ENCODE results near the gene KCTD15.
"Not testable (repeated sequence)": the region's sequence is repeated elsewhere in the genome, so short reads cannot be mapped to it uniquely, and the experiment has no call there.

The KCTD15 gene

DNA sequence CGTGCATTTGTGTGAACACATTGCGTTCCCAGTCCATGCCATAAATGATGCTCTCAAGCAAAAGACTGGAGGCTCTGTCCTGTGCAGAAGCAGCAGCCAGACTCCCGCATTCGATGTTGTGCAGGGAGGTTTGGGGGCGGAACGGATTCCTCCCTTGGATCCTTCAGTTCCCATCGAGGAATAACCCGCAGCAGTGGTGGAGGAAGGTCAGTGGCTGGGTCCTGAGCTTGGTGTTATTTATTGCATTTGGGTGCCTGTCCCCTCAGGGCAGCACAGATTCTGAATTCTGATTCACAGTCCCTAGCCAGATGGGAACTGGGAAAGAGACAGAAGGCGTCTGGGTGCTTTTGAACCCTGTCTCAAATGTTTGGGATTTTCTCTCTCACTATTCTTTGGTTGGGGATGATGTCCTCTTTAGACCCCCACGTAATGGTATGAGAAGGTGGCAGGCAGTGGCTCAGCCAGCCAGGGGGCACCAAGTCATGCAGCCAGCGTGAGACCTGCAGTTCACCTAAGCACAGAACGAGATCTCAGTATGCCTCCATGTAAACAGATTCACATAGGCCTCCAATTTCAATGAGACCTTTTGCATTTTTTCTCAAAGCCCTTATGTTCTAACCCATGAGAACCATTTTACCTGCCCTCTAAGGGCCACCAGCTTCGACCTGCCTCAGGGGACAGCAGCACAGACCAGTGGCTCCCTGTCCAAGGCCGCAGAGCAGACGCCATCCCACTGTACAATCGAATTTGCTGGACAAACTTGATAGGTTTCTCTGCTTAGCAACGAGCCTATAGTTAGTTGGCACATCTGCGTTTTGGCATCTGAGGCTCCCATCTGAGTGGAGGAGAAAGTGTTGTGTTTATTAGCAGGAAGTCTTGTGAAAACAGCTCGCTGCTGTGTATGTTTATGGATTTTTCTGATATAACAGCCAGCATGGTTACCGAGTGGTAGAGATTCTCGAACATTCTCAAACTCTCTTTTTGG is 17.8 kb downstream of the KCTD15 start:
- no peak for DNase-seq (ENCODE audit: low read depth)

DNA sequence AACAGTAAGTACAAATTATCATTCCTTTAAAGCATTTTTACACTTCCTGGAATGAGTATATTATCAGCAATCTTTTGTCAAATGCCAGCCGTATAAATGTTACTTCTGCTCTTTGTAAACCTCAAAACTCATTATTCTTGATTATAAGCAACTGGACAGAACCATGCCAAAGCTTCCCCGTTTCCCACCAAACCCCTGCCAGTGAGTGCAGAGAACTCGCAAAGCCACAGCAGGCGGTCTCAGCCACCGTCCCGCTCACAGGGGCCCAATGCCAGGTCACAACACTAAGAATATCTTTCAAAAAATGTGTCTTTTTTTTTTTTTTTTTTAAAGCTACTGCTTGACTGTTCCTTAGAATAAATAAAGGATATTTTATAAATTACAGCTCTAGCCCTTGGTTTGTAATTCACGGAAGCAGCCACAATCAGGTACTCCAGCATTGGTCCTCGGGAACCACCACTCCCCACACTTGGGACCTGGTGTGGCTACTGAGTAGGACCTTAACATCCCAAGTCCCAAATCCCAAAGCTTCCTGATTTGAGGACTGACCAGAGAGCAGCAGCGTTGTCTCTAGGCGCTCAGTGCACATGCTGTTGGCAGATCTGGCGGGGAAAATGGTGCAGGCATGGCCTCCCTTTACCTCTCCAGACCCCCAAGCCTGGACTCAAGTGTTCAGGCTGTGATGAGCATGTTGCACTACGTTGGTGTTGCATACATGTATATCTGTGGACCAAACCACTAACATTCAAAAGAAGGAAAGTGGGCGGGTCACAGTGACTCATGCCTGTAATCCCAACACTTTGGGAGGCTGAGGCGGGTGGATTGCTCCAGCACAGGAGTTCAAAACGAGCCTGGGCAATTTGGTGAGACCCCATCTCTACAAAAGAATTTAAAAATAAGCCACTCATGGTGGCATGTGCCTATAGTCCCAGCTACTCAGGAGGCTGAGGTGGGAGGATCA is 19.0 kb downstream of the KCTD15 start:
- DNase-seq (ENCODE audit: low read depth): peak; percentile 56

DNA sequence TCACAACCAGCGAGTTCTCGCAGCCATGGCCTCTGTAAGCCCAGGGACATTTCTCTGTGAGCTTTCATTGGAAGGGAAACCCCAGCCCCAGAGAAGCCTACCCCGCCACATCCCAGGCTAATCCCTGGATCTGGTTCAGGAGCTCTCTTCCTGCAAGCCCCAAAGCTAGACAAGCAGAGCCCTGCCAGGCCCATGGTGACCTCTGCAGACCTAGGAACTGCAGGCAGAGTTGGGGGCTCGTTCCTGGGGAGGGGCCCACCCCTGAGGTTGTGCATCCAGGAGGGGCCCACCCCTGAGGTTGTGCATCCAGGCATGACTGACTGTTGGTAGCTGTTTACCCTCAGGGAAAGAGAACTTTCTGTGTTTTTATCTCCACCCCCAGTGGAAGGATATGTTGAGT is 21.7 kb downstream of the KCTD15 start:
- DNase-seq (ENCODE audit: low read depth): no peak

DNA sequence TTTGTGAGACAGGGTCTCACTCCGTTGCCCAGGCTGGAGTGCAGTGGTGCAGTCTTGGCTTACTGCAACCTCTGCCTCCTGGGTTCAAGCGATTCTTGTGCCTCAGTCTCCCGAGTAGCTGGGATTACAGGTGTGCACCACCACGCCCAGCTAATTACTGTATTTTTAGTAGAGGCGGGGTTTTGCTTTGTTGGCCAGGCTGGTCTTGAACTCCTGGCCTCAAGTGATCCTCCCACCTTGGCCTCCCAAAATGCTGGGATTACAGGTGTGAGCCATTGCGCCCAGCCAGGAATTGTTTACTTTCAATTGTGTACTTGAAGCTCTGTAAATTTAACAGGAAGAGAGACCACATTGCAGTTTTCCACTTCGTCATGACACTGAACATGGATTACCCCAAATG is 22.4 kb downstream of the KCTD15 start:
- not testable (repeated sequence) for DNase-seq (ENCODE audit: low read depth)

- no peak for DNase-seq (ENCODE audit: low read depth)
Measured at GRCh38 chr19:33819506-33819879, 22.8 kb downstream of the KCTD15 start.

DNA sequence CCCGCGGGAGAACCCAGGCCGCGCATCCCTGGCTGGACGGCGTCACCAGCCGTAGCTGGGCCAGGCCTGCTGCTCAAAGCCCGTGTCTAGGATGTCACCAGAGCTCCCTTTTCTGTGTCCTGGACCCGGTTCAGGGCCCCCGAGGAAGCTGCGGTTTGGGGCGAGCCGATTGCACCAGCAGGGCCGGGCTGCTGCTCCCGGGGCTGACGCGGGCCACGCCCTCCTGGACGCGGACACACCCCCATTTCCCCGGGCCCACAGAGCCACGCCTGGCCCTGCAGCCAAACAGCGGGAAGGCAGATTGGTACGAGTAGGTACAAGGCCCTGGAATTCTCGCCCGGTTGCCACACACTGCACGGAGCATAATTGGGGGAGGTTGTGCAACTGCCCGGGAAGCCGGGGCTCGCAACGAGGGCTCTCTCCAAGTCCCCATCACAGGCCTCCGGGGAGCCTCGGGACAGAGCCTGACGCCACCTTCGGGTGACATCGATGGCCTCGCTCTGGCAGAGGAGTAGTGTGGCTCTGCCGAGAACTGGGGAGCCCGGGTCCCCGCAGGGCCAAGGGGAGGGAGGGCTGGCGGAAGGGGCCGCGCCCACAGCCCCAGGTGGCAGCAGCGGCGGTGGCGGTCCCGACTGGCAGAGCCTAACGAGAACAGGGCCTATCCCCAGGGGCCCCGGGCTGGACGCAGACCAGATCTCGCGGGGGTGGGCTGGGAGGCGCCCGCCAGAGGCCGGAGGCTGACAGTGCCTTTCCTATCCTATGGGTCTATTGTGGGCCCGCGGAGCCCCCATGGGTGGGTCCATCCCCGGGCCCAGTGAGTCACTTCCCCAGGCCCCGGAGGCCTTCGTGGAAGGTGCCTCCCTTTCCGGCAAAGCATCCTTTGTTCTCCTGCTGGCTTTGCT is 23.5 kb downstream of the KCTD15 start:
- DNase-seq (ENCODE audit: low read depth): peak; percentile 82

DNA sequence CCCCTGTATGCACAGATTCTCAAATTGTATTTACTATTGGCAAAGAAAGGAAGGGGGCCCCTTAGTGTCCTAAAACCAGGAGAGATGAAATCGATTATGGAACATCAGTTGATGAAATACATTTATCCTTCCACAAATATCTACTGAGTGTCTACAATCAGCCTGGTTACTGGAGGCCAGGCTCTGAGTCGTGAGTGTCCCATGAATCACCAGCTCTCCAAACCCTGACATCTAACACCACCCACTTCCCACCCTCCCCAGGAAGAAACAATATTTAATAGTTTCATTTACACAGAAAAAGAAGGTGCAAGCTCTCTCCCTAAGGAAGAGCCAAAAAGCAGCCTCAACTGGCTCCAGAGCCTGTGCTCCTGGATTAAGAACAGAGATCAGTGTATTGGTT is 25.2 kb downstream of the KCTD15 start:
- DNase-seq (ENCODE audit: low read depth): peak; percentile 18

DNA sequence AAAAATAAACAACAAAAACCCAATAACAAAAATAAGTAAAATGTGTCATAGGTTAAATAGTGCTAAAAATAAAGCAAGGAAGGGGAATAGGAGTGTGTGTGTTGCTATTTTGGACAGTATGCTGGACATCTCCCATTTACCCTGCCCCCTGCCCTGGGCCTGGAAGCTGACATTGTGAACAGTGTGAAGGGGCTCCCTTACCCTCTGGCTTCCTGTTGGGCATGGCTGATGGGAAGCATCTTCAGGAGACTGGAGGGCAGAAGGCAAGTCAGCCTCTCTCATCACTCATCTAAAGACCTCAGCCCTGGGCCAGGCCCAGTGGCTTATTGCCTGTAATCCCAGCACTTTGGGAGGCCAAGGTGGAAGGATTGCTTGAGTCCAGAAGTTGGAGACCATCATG is 26.7 kb downstream of the KCTD15 start:
- no peak for DNase-seq (ENCODE audit: low read depth)

DNA sequence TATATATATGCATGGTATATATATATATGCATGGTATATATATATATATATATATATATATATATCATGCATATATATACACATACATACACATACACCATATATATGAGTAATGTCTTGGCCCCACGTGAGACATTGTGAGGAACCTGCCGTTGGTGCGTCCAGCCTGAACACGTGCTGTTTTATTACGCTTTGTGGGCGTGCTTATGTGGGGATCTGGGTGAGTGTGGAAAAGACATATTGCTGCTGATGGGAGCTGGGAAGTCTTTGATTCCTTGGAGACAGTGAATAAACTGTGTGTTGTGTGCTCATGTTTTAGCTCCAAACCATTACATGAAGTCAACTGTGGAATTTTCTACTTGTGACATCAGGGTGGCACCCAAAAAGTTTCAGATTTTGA is 28.9 kb downstream of the KCTD15 start:
- DNase-seq (ENCODE audit: low read depth): no peak

DNA sequence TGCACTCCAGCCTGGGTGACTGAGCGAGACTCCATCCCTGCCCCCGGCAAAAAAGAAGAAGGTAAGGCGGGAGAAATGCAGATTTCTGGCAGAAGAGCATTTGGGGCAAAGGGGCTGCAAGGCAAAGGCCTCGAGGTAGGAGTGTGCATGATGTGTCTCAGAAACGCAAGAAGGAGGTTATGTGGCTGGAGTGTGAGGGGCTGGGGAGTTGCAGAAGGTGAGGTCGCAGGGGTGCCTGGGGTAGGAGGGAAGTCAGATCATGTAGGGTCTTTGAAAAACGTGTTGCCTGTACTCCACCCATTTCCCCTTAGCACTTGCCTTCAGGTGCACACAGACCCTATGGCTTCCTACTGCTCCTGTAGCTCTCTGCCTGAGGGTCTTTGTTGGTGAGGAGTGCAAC is 29.9 kb downstream of the KCTD15 start:
- DNase-seq (ENCODE audit: low read depth): no peak

GRCh38 chr19:33828266-33829075 is 31.8 kb downstream of the KCTD15 start:
- DNase-seq (ENCODE audit: low read depth): no peak

- no peak for DNase-seq (ENCODE audit: low read depth)
Measured at GRCh38 chr19:33830264-33830663, 33.6 kb downstream of the KCTD15 start.

DNA sequence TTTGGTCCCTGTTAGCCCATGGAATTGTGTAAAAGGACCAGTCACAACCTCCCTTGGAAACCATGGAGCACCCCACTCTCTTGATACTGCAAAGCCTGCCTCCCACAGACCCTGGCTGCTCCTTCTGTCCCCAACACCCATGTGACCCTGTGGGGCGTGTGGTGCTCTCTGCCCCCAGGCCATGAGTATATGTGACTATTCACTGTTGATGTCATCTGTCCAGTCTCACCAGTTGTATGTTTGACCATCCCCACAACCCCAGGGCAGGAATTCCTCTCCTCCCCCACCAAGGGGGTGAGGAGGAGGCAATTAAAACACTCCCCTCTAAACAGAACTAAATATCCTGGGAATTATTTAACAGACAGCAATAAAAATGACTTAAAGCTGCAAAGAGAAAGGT is 35.2 kb downstream of the KCTD15 start:
- no peak for DNase-seq (ENCODE audit: low read depth)

DNA sequence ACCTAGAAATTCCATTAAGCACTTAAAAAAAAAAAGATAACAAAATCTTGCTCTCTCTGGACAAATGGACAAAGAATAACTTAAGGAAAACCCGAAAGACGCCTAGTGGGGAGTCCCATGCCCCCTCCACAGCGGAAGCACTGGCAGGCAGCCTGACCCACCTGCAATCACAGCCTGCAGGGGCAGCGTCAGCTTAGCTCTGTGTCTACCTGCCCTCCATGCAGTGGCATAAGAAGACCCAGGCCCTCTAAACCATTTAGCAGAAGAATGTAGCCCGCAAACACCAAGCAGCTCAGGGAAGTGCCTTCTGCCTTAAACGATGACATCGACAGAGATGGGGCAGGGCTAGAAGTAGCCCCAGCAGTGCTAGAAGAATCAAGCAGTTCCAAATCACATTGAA is 36.0 kb downstream of the KCTD15 start:
- no peak for DNase-seq (ENCODE audit: low read depth)

- no peak for DNase-seq (ENCODE audit: low read depth)
Measured at GRCh38 chr19:33840382-33840781, 43.7 kb downstream of the KCTD15 start.

DNA sequence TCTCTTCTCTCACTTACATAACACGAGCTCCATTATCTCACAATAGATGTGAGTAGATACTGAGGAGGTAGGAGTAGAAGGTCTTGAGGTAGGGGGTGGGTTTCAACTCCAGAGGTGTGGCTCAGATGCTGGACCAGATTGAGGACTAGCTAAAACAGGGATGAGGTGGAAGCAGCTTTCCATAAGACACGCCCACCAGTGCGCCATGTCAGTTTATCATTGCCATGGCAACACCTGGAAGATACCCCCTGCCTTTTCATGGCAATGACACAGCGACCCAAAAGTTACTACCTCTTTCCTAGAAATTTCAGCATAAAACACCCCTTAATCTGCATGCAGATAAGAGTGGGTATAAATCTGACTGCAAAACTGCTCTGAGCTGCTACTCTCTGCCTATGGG is 44.1 kb downstream of the KCTD15 start:
- DNase-seq (ENCODE audit: low read depth): no peak

- DNase-seq (ENCODE audit: low read depth): no peak
Measured at GRCh38 chr19:33841685-33842084, 45.0 kb downstream of the KCTD15 start.

DNA sequence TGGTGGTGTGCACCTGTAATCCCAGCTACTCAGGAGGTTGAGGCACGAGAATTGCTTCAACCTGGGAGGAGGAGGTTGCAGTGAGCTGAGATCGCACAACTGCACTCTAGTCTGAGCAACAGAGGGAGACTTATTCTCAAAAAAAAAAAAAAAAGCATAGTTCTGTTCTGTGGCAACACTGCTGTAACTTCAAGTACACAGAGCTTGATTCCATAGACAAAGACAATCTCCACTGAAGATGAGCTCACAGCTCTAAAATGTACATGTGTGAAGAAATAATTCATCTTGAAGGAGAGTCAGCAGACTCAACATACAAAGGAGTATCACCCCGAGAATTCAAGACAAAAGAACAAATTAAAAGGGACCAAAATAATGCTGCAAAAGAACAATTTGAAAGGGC is 47.8 kb downstream of the KCTD15 start:
- no peak for DNase-seq (ENCODE audit: low read depth)

DNA sequence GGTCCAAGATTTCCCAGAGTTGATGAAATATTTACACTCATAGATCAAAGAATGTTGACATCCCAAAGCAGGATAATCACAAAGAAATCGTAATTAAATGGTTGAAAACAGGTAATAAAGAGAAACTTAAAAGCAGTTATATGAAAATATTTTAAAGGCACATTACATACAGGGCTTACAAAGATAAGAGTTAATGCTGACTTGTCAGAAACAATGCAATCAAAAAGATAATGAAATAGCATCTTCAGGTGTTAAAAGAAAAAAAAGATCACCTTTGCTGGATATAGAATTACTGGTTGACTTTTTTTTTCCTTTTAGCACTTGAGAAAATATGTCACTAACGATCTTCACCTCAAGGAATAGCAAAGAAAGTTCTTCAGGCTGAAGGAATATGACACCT is 48.8 kb downstream of the KCTD15 start:
- DNase-seq (ENCODE audit: low read depth): no peak

DNA sequence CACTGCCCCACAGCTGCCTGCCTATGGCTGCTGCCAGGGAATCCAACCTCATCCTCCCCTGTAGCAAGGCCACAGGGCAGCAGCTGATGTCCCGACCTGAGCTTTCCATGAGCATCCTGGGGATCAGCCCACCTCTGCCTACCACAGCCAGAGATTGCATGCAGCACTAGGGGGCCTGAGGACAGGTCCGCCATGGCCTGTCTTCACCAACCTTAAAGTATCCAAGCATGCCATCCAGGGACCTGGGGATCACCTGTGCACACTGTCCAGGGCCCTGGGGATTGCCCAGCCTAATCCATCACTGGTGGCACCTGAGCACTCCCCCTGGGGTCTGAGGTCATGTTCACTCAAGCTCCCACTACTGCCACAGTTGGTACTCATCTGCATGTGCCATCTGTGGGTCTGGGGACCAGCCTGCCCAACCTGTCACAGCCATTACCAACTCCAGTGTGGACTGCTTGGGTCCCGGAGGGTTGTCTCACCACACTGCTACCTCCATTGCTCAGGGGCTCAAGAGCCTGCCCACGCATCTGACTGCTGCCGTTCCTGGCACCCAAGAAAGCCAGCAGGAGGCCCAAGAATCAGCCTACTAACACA is 53.0 kb downstream of the KCTD15 start:
- DNase-seq (ENCODE audit: low read depth): no peak

GRCh38 chr19:33859016-33859415 is 62.3 kb downstream of the KCTD15 start:
- no peak for DNase-seq (ENCODE audit: low read depth)

Data from EH (cell line).